Psoas muscle (tissue), 8 donors: ENCODE data around the gene C17orf113. TPM values are rescaled to one million over a fixed set of nuclear protein-coding genes. Genes with fewer than 3 reads are reported as not detected.

Experiments
- ATAC-seq, 4 donors: fragments of 200-7000 bp; cut with Tn5 transposase; one replicate each; pipeline ENCODE4 v1.9.1; 2020; ENCODE audit warnings: moderate library complexity in 3 of 4, mild to moderate bottlenecking in 2 of 4
- DNase-seq, 2 donors: peaks; one replicate each; pipeline ENCODE4 v3.0.0-alpha.2; 2020
- H3K27ac ChIP-seq: fragments of 200-600 bp; one replicate; pipeline ENCODE4 v1.8.0; 2022
- H3K27me3 ChIP-seq, 3 donors: fragments of 200-600 bp in 1 of 3; one replicate each; pipeline versions ENCODE4 v1.6.1 to v1.8.0; 2013 to 2022; ENCODE audit warnings: low read length in 2 of 3, mild to moderate bottlenecking in 2 of 3, moderate library complexity in 1 of 3; ENCODE audit not compliant: insufficient read depth in 3 of 3
- H3K36me3 ChIP-seq, 2 donors: fragments of 200-600 bp in 1 of 2; one replicate each; pipeline versions ENCODE4 v1.6.1 to v1.8.0; 2013 to 2022; ENCODE audit warnings: low read depth in 1 of 2, mild to moderate bottlenecking in 1 of 2, moderate library complexity in 1 of 2; ENCODE audit not compliant: insufficient read depth in 1 of 2
- H3K4me1 ChIP-seq: fragments of 200-600 bp; one replicate; pipeline ENCODE4 v1.8.0; 2022
- H3K4me3 ChIP-seq: fragments of 200-600 bp; one replicate; pipeline ENCODE4 v1.8.0; 2022; ENCODE audit warnings: mild to moderate bottlenecking
- H3K9me3 ChIP-seq: fragments of 200-600 bp; one replicate; pipeline ENCODE4 v1.8.0; 2022
- CTCF ChIP-seq: fragments of 200-600 bp; IDR thresholded peaks from one replicate; pipeline ENCODE4 v1.8.0; 2022; ENCODE audit warnings: antibody characterized with exemption
- whole genome bisulfite sequencing, 3 donors: extraction: QIAGEN DNeasy Blood & Tissue Kit; methylation state at CpG; one replicate each; pipeline versions ENCODE4 v1.1.6 to v1.1.7; 2013; 5-methylcytosine and 5-hydroxymethylcytosine counted together
- intact Hi-C, 2 donors: fragments of 100-400 bp; cut with DNase I; formaldehyde crosslinking; loops; one replicate each; pipeline versions ENCODE4 v1.11.0 to v1.14.2; 2022
- polyA plus RNA-seq, 3 donors: library from polyadenylated mRNA; stranded (reverse); fragments of 200-250 nt; gene quantifications; one replicate each; pipeline ENCODE4 v1.2.3, GENCODE V29; 2013
- total RNA-seq, 4 donors: library from RNA; stranded (reverse); fragmentation: NEBNext Ultra II Directional in 2 of 4; extraction: Animal tissue kit (Norgen Biotek cat#: 25700) in 2 of 4; gene quantifications; one replicate each; pipeline versions ENCODE4 v1.2.1 to v1.2.4, GENCODE V29; 2021 to 2023
- donor health status: healthy with polysubstance abuse.
- donor health status: DM: no; HTN: no; CAD: no; lungs with moderate emphysema.
- donor health status: Bipolar disorder and iron deficiency.
- donor health status: healthy.
- donor health status: DM: yes; HTN: yes; CAD: no.
- donor health status: DM: no; HTN: no; CAD: no.
- donor health status: DM: no; HTN: no; CAD: no.
- donor health status: DM: yes; HTN: yes; CAD: no.

Gene C17orf113
- total and polyA plus RNA-seq, 7 donors = 0.08 to 1.2 (median 0.56) TPM

GRCh38 chr17:42067371-42068091 lies 17.1 kb upstream of the C17orf113 start:
- H3K27ac ChIP-seq = peak overlapping the region; percentile 80
- peaks cover 21% of the 10 kb centered on the region for H3K4me1 ChIP-seq
- H3K4me3 ChIP-seq = no peak overlapping the region
- DNase-seq = peak; percentile 65 to 90
- H3K36me3 ChIP-seq = no peaks in the 10 kb centered on the region
- intact Hi-C loops = loop anchor here (1.0 to 5.0 kb wide), 2 partner anchors 34 to 50 kb away; no protein-coding TSS in a partner anchor
- ATAC-seq = peak; percentile 61 to 87 (median 86)
- WGBS, 3 donors = 12 to 16% (median 14%) methylated on average over 12 of the region's 12 CpGs
- H3K9me3 ChIP-seq = no peaks in the 10 kb centered on the region
- H3K27me3 ChIP-seq = no peaks in the 10 kb centered on the region
- peak; percentile 96 for TF ChIP-seq CTCF

- intact Hi-C loops = loop anchor here in 1 of 2 donors (5.0 kb wide), 1 partner anchor 52 kb away; no protein-coding TSS in a partner anchor
- 71 to 87% (median 80%) methylated on average over 2 of the region's 2 CpGs for WGBS, 3 donors
Observed at GRCh38 chr17:42065201-42065600, 14.8 kb upstream of the C17orf113 start.

GRCh38 chr17:42062681-42063080 lies 12.3 kb upstream of the C17orf113 start:
- no peak for TF ChIP-seq CTCF
- H3K27me3 ChIP-seq = no peaks in the 10 kb centered on the region
- H3K4me3 ChIP-seq = no peak overlapping the region
- intact Hi-C loops = loop anchor here (1.0 to 5.0 kb wide), 2 partner anchors 35 to 99 kb away; no protein-coding TSS in a partner anchor
- H3K9me3 ChIP-seq = no peaks in the 10 kb centered on the region
- H3K27ac ChIP-seq = no peak overlapping the region
- no peaks in the 10 kb centered on the region for H3K36me3 ChIP-seq
- H3K4me1 ChIP-seq = peaks cover 17% of the 10 kb centered on the region
- ATAC-seq = no peak
- DNase-seq = no peak
- WGBS, 3 donors = 86 to 92% (median 89%) methylated on average over 14 of the region's 14 CpGs

More at GRCh38 chr17:42065201-42065600, 14.8 kb upstream of the C17orf113 start:
- H3K4me1 ChIP-seq = peaks cover 21% of the 10 kb centered on the region
- H3K27me3 ChIP-seq = no peaks in the 10 kb centered on the region
- DNase-seq (no peak), ATAC-seq (no peak)
- TF ChIP-seq CTCF = no peak
- H3K36me3 ChIP-seq = no peaks in the 10 kb centered on the region
- H3K9me3 ChIP-seq = no peaks in the 10 kb centered on the region
- no peak overlapping the region for H3K27ac ChIP-seq
- H3K4me3 ChIP-seq = no peak overlapping the region

GRCh38 chr17:42061646-42062487 lies 11.5 kb upstream of the C17orf113 start:
- TF ChIP-seq CTCF = no peak
- Histone ChIP-seq H3K4me3 (no peak overlapping the region), H3K4me1 (peaks cover 10% of the 10 kb centered on the region), H3K27me3 (no peaks in the 10 kb centered on the region), H3K9me3 (no peaks in the 10 kb centered on the region), H3K27ac (no peak overlapping the region), H3K36me3 (no peaks in the 10 kb centered on the region)
- WGBS, 3 donors = 69 to 74% (median 71%) methylated on average over 5 of the region's 5 CpGs
- DNase-seq (no peak), ATAC-seq (no peak)
- intact Hi-C loops = loop anchor here (5.0 kb wide), 1 partner anchor 35 kb away; no protein-coding TSS in a partner anchor
